Stimulated activated CD8-positive, alpha-beta memory T cell treated with anti-CD3 and anti-CD28 coated beads, Interleukin-7, amount 100 ng/mL, for 48 hours (primary cell): Measurements from ENCODE around the gene NCKIPSD.

ENCODE experiments used
- DNase-seq, 2 donors: peaks; one replicate each; pipeline ENCODE4 v3.0.0-alpha.2; 2020; ENCODE audit warnings: low read depth in 1 of 2; ENCODE audit errors: extremely low read depth in 1 of 2

NCKIPSD gene

DNA sequence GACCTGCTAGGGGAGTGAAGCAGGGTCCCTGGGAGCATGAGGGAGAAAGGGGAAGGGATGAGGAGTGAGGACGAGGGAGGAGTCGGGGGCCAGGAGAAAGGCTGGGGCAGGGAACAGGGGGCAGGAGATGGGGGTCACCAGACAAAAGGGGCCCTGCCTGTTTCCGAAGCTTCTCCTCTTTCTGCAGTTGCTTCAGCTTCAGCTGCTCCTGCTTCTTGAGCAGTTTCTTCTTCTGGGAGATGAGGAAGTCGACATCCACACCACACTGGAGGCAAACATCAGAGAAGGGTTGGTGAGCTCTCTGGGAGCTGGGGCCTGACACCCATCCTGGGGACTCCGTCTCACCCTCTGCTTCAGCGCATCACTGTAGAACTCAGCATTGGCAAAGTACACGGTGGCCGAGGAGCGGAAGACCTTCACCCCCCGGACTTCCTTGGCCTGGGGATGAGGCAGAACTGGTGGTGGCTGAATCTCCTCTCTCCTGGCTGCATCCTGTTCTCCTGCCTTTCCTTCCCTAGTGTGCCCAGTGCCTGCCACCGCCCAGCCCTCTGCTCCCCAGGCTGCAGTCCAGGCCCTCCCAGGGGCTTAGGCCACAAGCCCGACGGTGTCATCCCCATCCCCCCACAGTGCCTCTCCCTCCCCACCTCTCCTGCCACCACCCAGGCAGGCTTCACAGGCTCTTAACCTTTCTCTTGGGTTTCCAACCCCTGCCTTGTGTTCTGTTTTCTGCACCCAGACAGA is 57.3 kb downstream of the NCKIPSD start:
- no peak for DNase-seq

GRCh38 chr3:48625600-48625999 is 60.1 kb downstream of the NCKIPSD start:
- DNase-seq: no peak

- no peak for DNase-seq
Measured at GRCh38 chr3:48624767-48625166, 60.9 kb downstream of the NCKIPSD start.

GRCh38 chr3:48623851-48624547 is 61.7 kb downstream of the NCKIPSD start:
- no peak for DNase-seq
